HepG2 (cell line): ENCODE data around the gene SYNJ2.

ENCODE experiments used
- AHR ChIP-seq: IDR thresholded peaks from 2 replicates; pipeline ENCODE4 v1.6.1; 2018; ENCODE audit warnings: missing genetic modification reagents, missing compliant biosample characterization
- MAFK ChIP-seq, 2 experiments: IDR thresholded peaks in 1 of 2; conservative IDR thresholded peaks in 1 of 2; 2 replicates each; pipeline ENCODE4 v1.6.1; 2011; ENCODE audit warnings: improper control_type of control experiment in 2 of 2, low read length in 2 of 2
- MAX ChIP-seq: IDR thresholded peaks from 2 replicates; pipeline ENCODE4 v1.6.1; 2012; ENCODE audit warnings: inconsistent platforms
- POLR2A ChIP-seq, 2 experiments: IDR thresholded peaks; 2 replicates each; pipeline ENCODE4 v1.6.1; 2011; ENCODE audit warnings: low read depth in 2 of 2, low read length in 2 of 2, mild to moderate bottlenecking in 1 of 2, moderate library complexity in 1 of 2; ENCODE audit not compliant: insufficient read depth in 1 of 2
- RBFOX2 ChIP-seq: fragments of 200-400 bp; formaldehyde crosslinking; IDR thresholded peaks from 2 replicates; pipeline ENCODE4 v1.6.1; 2017; ENCODE audit warnings: low read depth, mild to moderate bottlenecking, low read length
- TBX3 ChIP-seq: fragments of 450-650 bp; IDR thresholded peaks from 2 replicates; pipeline ENCODE4 v1.6.1; 2017; ENCODE audit warnings: antibody characterized with exemption, mild to moderate bottlenecking, inconsistent platforms, borderline replicate concordance
- TF ChIP-seq, protein P1 (sequence below): sonication (generic); formaldehyde crosslinking; IDR thresholded peaks from 2 replicates; pipeline ENCODE4 v1.5.0; 2020; ENCODE audit warnings: mild to moderate bottlenecking, missing genetic modification reagents, moderate library complexity
- TF ChIP-seq, protein P2 (sequence below): sonication (generic); formaldehyde crosslinking; IDR thresholded peaks from 2 replicates; pipeline ENCODE4 v1.4.0; 2020; ENCODE audit warnings: low read depth, missing genetic modification reagents
- TF ChIP-seq, protein P3 (sequence below): sonication (generic); formaldehyde crosslinking; IDR thresholded peaks from 2 replicates; pipeline ENCODE4 v1.4.0; 2020; ENCODE audit warnings: missing genetic modification reagents

- TF ChIP-seq, protein P1, sequence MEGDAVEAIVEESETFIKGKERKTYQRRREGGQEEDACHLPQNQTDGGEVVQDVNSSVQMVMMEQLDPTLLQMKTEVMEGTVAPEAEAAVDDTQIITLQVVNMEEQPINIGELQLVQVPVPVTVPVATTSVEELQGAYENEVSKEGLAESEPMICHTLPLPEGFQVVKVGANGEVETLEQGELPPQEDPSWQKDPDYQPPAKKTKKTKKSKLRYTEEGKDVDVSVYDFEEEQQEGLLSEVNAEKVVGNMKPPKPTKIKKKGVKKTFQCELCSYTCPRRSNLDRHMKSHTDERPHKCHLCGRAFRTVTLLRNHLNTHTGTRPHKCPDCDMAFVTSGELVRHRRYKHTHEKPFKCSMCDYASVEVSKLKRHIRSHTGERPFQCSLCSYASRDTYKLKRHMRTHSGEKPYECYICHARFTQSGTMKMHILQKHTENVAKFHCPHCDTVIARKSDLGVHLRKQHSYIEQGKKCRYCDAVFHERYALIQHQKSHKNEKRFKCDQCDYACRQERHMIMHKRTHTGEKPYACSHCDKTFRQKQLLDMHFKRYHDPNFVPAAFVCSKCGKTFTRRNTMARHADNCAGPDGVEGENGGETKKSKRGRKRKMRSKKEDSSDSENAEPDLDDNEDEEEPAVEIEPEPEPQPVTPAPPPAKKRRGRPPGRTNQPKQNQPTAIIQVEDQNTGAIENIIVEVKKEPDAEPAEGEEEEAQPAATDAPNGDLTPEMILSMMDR (CRISPR knock-in tag) = no peak
- no peak for TF ChIP-seq POLR2A (IDR thresholded peaks at IDR 0.05; ENCODE audit: insufficient read depth in 1 of 2, low read depth in 2 of 2, low read length in 2 of 2)
- TF ChIP-seq TBX3 = no peak
- TF ChIP-seq MAX = no peak
- no peak for TF ChIP-seq AHR (CRISPR knock-in tag)
- TF ChIP-seq, protein P2, sequence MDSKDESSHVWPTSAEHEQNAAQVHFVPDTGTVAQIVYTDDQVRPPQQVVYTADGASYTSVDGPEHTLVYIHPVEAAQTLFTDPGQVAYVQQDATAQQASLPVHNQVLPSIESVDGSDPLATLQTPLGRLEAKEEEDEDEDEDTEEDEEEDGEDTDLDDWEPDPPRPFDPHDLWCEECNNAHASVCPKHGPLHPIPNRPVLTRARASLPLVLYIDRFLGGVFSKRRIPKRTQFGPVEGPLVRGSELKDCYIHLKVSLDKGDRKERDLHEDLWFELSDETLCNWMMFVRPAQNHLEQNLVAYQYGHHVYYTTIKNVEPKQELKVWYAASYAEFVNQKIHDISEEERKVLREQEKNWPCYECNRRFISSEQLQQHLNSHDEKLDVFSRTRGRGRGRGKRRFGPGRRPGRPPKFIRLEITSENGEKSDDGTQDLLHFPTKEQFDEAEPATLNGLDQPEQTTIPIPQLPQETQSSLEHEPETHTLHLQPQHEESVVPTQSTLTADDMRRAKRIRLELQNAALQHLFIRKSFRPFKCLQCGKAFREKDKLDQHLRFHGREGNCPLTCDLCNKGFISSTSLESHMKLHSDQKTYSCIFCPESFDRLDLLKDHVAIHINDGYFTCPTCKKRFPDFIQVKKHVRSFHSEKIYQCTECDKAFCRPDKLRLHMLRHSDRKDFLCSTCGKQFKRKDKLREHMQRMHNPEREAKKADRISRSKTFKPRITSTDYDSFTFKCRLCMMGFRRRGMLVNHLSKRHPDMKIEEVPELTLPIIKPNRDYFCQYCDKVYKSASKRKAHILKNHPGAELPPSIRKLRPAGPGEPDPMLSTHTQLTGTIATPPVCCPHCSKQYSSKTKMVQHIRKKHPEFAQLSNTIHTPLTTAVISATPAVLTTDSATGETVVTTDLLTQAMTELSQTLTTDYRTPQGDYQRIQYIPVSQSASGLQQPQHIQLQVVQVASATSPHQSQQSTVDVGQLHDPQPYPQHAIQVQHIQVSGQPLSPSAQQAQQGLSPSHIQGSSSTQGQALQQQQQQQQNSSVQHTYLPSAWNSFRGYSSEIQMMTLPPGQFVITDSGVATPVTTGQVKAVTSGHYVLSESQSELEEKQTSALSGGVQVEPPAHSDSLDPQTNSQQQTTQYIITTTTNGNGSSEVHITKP (CRISPR knock-in tag) = no peak
- TF ChIP-seq RBFOX2 = no peak
- TF ChIP-seq, protein P3, sequence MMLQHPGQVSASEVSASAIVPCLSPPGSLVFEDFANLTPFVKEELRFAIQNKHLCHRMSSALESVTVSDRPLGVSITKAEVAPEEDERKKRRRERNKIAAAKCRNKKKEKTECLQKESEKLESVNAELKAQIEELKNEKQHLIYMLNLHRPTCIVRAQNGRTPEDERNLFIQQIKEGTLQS (CRISPR knock-in tag) = no peak
- TF ChIP-seq MAFK (conservative IDR thresholded peaks at IDR 0.05 in 1 of 2, IDR thresholded peaks at IDR 0.05 in 1 of 2; ENCODE audit: low read length in 2 of 2) = no peak
Observed at GRCh38 chr6:158042245-158042798, 60.7 kb downstream of the SYNJ2 start.
